Breast epithelium (tissue), 4 donors: ENCODE results near the gene FOXP3. TPM values are rescaled to one million over a fixed set of nuclear protein-coding genes. Genes with fewer than 3 reads are reported as not detected.

Experiments
- DNase-seq, 2 donors: peaks; one replicate each; pipeline ENCODE4 v3.0.0-alpha.2; 2019; ENCODE audit warnings: low spot score in 2 of 2
- H3K27ac ChIP-seq, 2 donors: fragments of 200-600 bp; sonication (generic) in 1 of 2; one replicate each; pipeline ENCODE4 v1.5.1; 2016 to 2019; ENCODE audit warnings: mild to moderate bottlenecking in 1 of 2
- H3K27me3 ChIP-seq, 2 donors: fragments of 200-600 bp; sonication (generic) in 1 of 2; one replicate each; pipeline versions ENCODE4 v1.5.1 to v1.6.0; 2017 to 2019; ENCODE audit warnings: control low read depth in 1 of 2, mild to moderate bottlenecking in 1 of 2
- H3K36me3 ChIP-seq: fragments of 200-600 bp; one replicate; pipeline ENCODE4 v1.5.1; 2019
- H3K4me1 ChIP-seq, 2 donors: fragments of 200-600 bp; sonication (generic); one replicate each; pipeline ENCODE4 v1.5.1; 2016 to 2019; ENCODE audit warnings: control low read depth in 1 of 2
- H3K4me3 ChIP-seq, 3 donors: fragments of 200-600 bp; sonication (generic); 1 replicate in 2 of 3; 2 replicates in 1 of 3; pipeline ENCODE4 v1.5.1; 2016 to 2019; ENCODE audit warnings: mild to moderate bottlenecking in 3 of 3, moderate library complexity in 2 of 3
- H3K9me3 ChIP-seq, 2 donors: fragments of 200-600 bp; sonication (generic) in 1 of 2; one replicate each; pipeline ENCODE4 v1.5.1; 2016 to 2019; ENCODE audit warnings: control low read depth in 1 of 2
- CTCF ChIP-seq, 3 donors: fragments of 450-650 bp; IDR thresholded peaks; one replicate each; pipeline ENCODE4 v1.5.1; 2016 to 2017; ENCODE audit warnings: antibody characterized with exemption in 3 of 3, mild to moderate bottlenecking in 3 of 3, moderate library complexity in 3 of 3
- POLR2A ChIP-seq: fragments of 450-650 bp; IDR thresholded peaks from one replicate; pipeline ENCODE4 v1.6.1; 2016; ENCODE audit warnings: antibody characterized with exemption, mild to moderate bottlenecking, moderate library complexity
- POLR2AphosphoS5 ChIP-seq, 3 donors: sonication (generic); formaldehyde crosslinking; IDR thresholded peaks; one replicate each; pipeline ENCODE4 v1.6.1; 2017; ENCODE audit warnings: antibody characterized with exemption in 3 of 3
- intact Hi-C: fragments of 100-400 bp; cut with DNase I; formaldehyde crosslinking; loops from one replicate; pipeline ENCODE4 v1.15.1; 2023; ENCODE audit warnings: low total_unique reads
- total RNA-seq, 3 donors: library from RNA; depleted of rRNA; stranded (reverse); fragments of >200 nt; gene quantifications; one replicate each; pipeline ENCODE4 v1.1.0, GENCODE V29; 2016

The FOXP3 gene
- total RNA-seq, 3 donors from 2014 or later: 0.16 TPM; not detected in 2

GRCh38 chrX:49221868-49222267, 42.6 kb downstream of the FOXP3 start:
- no peak overlapping the region for H3K27ac ChIP-seq
- no peak for DNase-seq
- H3K4me3 ChIP-seq: no peak overlapping the region
- H3K9me3 ChIP-seq: no peaks in the 10 kb centered on the region
- H3K4me1 ChIP-seq: no peaks in the 10 kb centered on the region
- TF ChIP-seq POLR2AphosphoS5 (IDR thresholded peaks at IDR 0.05) (no peak), POLR2A (no peak), CTCF (IDR thresholded peaks at IDR 0.05) (no peak)
- intact Hi-C loops: no loop called here
- no peaks in the 10 kb centered on the region for H3K36me3 ChIP-seq
- H3K27me3 ChIP-seq: peaks cover 0 to 46% of the 10 kb centered on the region in 2 donors

- H3K4me3 ChIP-seq: no peak overlapping the region
- no peak for DNase-seq
- H3K4me1 ChIP-seq: no peaks in the 10 kb centered on the region
- H3K9me3 ChIP-seq: no peaks in the 10 kb centered on the region
- TF ChIP-seq POLR2AphosphoS5 (IDR thresholded peaks at IDR 0.05): no peak
- TF ChIP-seq CTCF (IDR thresholded peaks at IDR 0.05): no peak
- no peak for TF ChIP-seq POLR2A
- intact Hi-C loops: no loop called here
- H3K27me3 ChIP-seq: peaks cover 0 to 35% of the 10 kb centered on the region in 2 donors
- no peak overlapping the region for H3K27ac ChIP-seq
- no peaks in the 10 kb centered on the region for H3K36me3 ChIP-seq
Observed at GRCh38 chrX:49220100-49220499, 44.4 kb downstream of the FOXP3 start.

- H3K36me3 ChIP-seq: no peaks in the 10 kb centered on the region
- no peak overlapping the region for H3K4me3 ChIP-seq
- H3K9me3 ChIP-seq: no peaks in the 10 kb centered on the region
- TF ChIP-seq POLR2A (no peak), POLR2AphosphoS5 (IDR thresholded peaks at IDR 0.05) (no peak), CTCF (IDR thresholded peaks at IDR 0.05) (no peak)
- H3K27ac ChIP-seq: no peak overlapping the region
- H3K4me1 ChIP-seq: no peaks in the 10 kb centered on the region
- no peak for DNase-seq
- peaks cover 0 to 35% of the 10 kb centered on the region in 2 donors for H3K27me3 ChIP-seq
- intact Hi-C loops: no loop called here
Observed at GRCh38 chrX:49214996-49215526, 49.4 kb downstream of the FOXP3 start.

- DNase-seq: no peak
- Histone ChIP-seq H3K4me1 (no peaks in the 10 kb centered on the region), H3K4me3 (no peak overlapping the region), H3K27me3 (peaks cover 0 to 37% of the 10 kb centered on the region in 2 donors), H3K36me3 (no peaks in the 10 kb centered on the region), H3K27ac (no peak overlapping the region), H3K9me3 (no peaks in the 10 kb centered on the region)
- intact Hi-C loops: no loop called here
- TF ChIP-seq POLR2AphosphoS5 (IDR thresholded peaks at IDR 0.05) (no peak), POLR2A (no peak), CTCF (IDR thresholded peaks at IDR 0.05) (no peak)
Observed at GRCh38 chrX:49214416-49214815, 50.1 kb downstream of the FOXP3 start.

- Histone ChIP-seq H3K4me1 (no peaks in the 10 kb centered on the region), H3K4me3 (no peak overlapping the region), H3K27ac (no peak overlapping the region), H3K27me3 (peaks cover 0 to 47% of the 10 kb centered on the region in 2 donors), H3K36me3 (no peaks in the 10 kb centered on the region), H3K9me3 (no peaks in the 10 kb centered on the region)
- no peak for DNase-seq
- intact Hi-C loops: no loop called here
- TF ChIP-seq POLR2A (no peak), CTCF (IDR thresholded peaks at IDR 0.05) (no peak), POLR2AphosphoS5 (IDR thresholded peaks at IDR 0.05) (no peak)
Observed at GRCh38 chrX:49212861-49213260, 51.6 kb downstream of the FOXP3 start.
